GM19455 (cell line): Measurements from ENCODE around the gene PLEKHA7.
"Not testable (repeated sequence)": the region's sequence is repeated elsewhere in the genome, so short reads cannot be mapped to it uniquely, and the experiment has no call there.

ENCODE experiments used
- ATAC-seq: cut with Tn5 transposase; IDR thresholded peaks from one replicate; pipeline ENCODE4 v1.9.1; 2021; ENCODE audit not compliant: unreplicated experiment

The PLEKHA7 gene

GRCh38 chr11:17012179-17012578 lies 2.0 kb downstream of the PLEKHA7 start:
- ATAC-seq = no peak

GRCh38 chr11:17010851-17011420 lies 3.3 kb downstream of the PLEKHA7 start:
- ATAC-seq = no peak

GRCh38 chr11:17008099-17008498 lies 6.1 kb downstream of the PLEKHA7 start:
- ATAC-seq = no peak

GRCh38 chr11:17005646-17006045 lies 8.6 kb downstream of the PLEKHA7 start:
- ATAC-seq = no peak

GRCh38 chr11:17004486-17005148 lies 9.6 kb downstream of the PLEKHA7 start:
- no peak for ATAC-seq

- no peak for ATAC-seq
Observed at GRCh38 chr11:17003426-17003825, 10.8 kb downstream of the PLEKHA7 start.

GRCh38 chr11:17002543-17002942 lies 11.7 kb downstream of the PLEKHA7 start:
- ATAC-seq = no peak

- ATAC-seq = no peak
Observed at GRCh38 chr11:17001806-17002205, 12.4 kb downstream of the PLEKHA7 start.

GRCh38 chr11:17000987-17001386 lies 13.2 kb downstream of the PLEKHA7 start:
- ATAC-seq = no peak

- not testable (repeated sequence) for ATAC-seq
Observed at GRCh38 chr11:17000253-17000652, 14.0 kb downstream of the PLEKHA7 start.

- no peak for ATAC-seq
Observed at GRCh38 chr11:16999116-16999515, 15.1 kb downstream of the PLEKHA7 start.

- ATAC-seq = no peak
Observed at GRCh38 chr11:16997624-16998023, 16.6 kb downstream of the PLEKHA7 start.

- no peak for ATAC-seq
Observed at GRCh38 chr11:16993495-16993894, 20.7 kb downstream of the PLEKHA7 start.

- ATAC-seq = no peak
Observed at GRCh38 chr11:16992846-16993245, 21.4 kb downstream of the PLEKHA7 start.

GRCh38 chr11:16989554-16989953 lies 24.7 kb downstream of the PLEKHA7 start:
- no peak for ATAC-seq

- ATAC-seq = no peak
Observed at GRCh38 chr11:16987205-16987568, 27.0 kb downstream of the PLEKHA7 start.

- ATAC-seq = peak; percentile 95
Observed at GRCh38 chr11:16986434-16987204, 27.6 kb downstream of the PLEKHA7 start.

GRCh38 chr11:16985297-16985696 lies 28.9 kb downstream of the PLEKHA7 start:
- ATAC-seq = no peak

- ATAC-seq = no peak
Observed at GRCh38 chr11:16984229-16984628, 30.0 kb downstream of the PLEKHA7 start.

GRCh38 chr11:16982809-16983208 lies 31.4 kb downstream of the PLEKHA7 start:
- no peak for ATAC-seq

GRCh38 chr11:16982256-16982671 lies 31.9 kb downstream of the PLEKHA7 start:
- no peak for ATAC-seq

- ATAC-seq = no peak
Observed at GRCh38 chr11:16981651-16982194, 32.5 kb downstream of the PLEKHA7 start.
